COLO668 (cell line): ENCODE results near the gene FCSK.
A peak's percentile ranks its signal among the peaks of the same experiment; 100 is the strongest.
"Not testable (repeated sequence)": the region's sequence is repeated elsewhere in the genome, so short reads cannot be mapped to it uniquely, and the experiment has no call there.

Source experiments
- DNase-seq: peaks from one replicate; lab custom pipeline; 2025; ENCODE audit not compliant: unreplicated experiment; lab: John Stamatoyannopoulos, UW

The FCSK gene

GRCh38 chr16:70454222-70455034 is at the start of gene FCSK:
Gene FCSK, plus strand, starts transcription at chr16:70454595. Its CDS starts 8,596 bp downstream, at chr16:70463191.
- peak; percentile 76 for DNase-seq

DNA sequence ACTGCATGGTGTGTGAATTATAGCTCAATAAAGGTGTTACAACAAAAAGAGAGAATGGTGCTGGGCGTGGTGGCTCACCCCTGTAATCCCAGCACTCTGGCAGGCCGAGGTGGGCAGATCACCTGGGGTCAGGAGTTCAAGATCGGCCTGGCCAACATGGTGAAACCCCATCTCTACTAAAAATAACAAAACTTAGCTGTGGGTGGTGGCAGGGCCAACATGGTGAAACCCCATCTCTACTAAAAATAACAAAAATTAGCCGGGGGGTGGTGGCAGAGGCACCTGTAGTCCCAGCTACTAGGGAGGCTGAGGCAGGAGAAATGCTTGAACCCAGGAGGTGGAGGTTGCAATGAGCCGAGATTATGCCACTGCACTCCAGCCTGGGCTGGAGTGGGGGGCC is 48.3 kb upstream of the FCSK start:
- not testable (repeated sequence) for DNase-seq

GRCh38 chr16:70407811-70408274 is 46.6 kb upstream of the FCSK start:
- DNase-seq, result no peak

DNA sequence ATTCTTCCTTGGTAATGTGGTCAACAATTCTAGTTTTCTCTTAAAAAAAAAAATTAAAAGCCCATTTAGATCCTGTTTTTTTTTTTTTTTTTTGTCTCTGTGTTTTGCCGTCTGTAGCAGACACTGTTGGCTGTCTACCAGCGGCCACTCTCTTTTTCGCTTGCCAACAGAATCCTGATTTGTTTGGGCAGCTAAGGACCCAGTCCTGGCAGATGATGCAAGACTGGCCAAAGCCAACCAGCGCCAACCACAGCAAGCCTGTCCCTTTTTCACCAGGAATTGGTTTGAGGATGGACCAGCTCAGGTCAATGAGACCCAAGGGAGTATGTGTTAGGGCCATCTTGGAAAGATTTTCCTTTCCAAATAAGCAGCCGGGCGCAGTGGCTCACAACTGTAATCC is 43.7 kb upstream of the FCSK start:
- DNase-seq, result no peak

GRCh38 chr16:70412385-70412784 is 42.0 kb upstream of the FCSK start:
- DNase-seq, result no peak

- DNase-seq, result not testable (repeated sequence)
Observed at GRCh38 chr16:70413572-70413971, 40.8 kb upstream of the FCSK start.

- DNase-seq, result peak; percentile 77
Observed at GRCh38 chr16:70416748-70417616, 37.4 kb upstream of the FCSK start.

GRCh38 chr16:70417661-70418060 is 36.7 kb upstream of the FCSK start:
- DNase-seq, result no peak

DNA sequence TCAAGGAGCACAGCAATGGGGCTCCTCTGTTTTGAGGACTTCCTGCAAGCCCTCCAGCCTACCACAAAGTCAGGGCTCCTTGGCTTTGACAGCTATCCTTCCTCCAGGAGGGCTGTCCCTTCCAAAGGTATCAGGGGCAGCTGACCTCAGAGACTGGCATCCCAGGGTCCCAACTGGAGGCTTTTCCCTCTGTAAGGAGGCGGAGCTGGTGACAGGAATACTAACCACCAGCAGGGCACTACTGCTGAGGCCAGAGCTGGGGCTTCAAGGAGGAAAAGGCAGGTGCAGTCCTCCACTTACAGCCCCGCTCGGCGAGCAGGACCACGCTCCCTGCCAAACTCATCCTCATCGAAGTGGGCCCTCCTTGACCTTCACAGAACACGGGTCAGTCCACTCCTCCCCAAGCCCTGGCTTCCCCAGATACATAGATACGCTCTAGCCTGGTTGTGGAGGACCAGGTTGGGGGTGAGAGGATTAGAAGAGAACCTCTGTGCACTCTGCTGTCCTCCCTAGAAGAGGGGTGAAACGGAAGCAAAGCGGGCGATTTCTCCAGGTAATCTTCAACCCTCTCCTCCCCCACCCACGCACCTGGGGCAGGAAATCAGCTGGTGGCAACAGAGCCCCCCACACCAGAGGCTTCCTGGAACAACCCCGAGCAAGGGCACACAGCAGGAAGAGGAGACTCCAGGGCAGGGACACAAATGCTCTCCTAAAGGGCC is 36.0 kb upstream of the FCSK start:
- DNase-seq, result no peak

DNA sequence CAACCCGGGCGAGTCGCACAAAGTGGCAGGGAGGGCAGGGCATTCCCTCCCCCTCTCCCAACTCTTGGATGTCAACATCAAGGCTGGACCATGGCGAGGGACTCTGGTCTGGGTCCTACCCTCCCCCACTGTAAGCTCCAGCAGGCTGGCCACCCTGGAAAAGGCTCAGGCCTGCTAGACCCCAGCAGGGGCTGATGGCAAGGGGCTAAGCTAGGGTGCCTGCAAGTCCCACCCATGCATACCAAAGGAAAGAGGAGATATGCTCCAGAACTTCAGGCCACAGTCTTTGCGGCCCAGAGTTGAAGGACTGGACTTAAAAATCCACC is 35.4 kb upstream of the FCSK start:
- DNase-seq, result no peak

DNA sequence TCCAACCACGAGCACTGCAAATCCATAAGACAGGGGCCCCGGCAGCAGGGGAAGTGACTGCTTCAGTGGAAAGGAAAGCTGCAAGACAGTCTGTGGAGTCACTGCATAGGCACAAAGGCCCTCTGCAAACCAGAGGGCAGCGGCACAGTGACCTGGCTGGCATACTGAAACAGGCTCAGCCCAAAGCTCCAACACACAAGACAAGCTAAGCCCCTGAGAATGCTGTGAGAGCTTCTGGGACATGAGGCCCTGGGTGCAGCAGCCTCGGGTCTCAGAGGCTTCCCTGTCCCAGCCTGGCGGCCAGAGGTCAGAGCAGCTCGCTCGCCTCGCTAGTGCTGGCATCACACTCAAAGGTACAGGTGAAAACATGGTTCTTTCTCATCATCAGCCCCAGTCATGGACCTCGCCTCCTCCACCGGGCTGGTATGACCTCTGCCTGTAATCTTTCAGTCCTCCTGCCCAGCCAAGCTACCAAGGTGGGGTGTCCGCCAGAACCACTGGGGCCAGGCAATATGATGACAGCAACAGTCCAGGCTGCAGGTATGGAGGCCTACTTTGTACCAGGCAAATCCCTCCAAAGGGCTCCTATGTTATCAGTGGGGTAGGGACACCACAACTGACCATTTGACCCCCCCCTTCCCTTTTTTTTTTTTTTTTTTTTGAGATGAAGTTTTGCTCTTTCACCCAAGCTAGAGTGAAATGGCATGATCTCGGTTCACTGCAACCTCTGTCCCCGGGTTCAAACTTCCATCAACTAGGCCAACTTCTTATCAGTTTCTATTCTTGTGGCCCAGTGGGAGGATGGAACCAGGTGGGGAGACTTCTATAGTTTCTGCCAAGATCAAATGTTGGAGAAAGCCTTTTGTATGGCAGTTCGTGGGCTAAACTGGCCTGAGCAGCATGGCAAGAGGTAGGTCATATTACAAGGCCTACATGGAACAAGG is 34.7 kb upstream of the FCSK start:
- DNase-seq, result no peak

DNA sequence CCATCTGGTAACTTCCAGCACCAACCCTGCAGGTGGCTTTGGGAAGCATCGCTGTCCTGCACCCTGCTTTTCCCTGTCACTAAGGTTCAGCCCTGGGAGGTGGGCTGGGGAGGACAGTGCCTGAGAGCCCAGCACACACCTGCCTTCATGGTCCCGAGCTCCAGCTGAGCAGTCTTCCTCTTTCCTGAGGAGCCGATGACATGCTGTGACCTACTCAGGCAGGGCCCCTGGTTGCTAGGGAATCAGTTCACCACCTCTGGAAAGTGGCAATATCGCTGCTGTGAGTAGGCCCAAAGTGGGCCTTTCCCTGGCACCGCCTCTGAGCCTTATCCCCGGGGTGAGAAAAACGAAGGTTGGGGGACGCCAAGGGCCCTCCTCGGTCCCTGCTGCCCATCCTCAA is 33.4 kb upstream of the FCSK start:
- DNase-seq, result no peak

GRCh38 chr16:70421473-70422311 is 32.7 kb upstream of the FCSK start:
- DNase-seq, result no peak

DNA sequence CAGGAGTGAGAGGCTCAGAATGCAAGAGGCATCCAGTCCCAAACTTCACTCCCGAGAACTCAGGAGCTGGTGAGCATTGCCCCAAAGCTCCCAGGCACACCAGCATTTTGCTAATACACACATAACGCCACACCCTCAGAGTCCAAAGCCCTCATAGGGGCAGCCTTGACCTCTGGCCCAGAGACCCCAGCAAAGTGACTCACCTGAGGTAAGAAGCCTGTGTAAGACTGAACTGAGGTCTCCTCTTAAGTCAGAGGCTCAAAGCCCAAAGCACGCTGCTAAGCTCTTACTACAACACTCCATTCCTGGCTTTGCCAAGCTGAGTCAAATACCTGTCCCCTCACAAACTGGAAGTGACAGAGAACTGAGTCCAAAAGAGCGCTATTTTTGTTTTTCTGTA is 31.9 kb upstream of the FCSK start:
- no peak for DNase-seq

- no peak for DNase-seq
Observed at GRCh38 chr16:70427786-70428177, 26.6 kb upstream of the FCSK start.

GRCh38 chr16:70428178-70428998 is 26.0 kb upstream of the FCSK start:
- peak; percentile 78 for DNase-seq

DNA sequence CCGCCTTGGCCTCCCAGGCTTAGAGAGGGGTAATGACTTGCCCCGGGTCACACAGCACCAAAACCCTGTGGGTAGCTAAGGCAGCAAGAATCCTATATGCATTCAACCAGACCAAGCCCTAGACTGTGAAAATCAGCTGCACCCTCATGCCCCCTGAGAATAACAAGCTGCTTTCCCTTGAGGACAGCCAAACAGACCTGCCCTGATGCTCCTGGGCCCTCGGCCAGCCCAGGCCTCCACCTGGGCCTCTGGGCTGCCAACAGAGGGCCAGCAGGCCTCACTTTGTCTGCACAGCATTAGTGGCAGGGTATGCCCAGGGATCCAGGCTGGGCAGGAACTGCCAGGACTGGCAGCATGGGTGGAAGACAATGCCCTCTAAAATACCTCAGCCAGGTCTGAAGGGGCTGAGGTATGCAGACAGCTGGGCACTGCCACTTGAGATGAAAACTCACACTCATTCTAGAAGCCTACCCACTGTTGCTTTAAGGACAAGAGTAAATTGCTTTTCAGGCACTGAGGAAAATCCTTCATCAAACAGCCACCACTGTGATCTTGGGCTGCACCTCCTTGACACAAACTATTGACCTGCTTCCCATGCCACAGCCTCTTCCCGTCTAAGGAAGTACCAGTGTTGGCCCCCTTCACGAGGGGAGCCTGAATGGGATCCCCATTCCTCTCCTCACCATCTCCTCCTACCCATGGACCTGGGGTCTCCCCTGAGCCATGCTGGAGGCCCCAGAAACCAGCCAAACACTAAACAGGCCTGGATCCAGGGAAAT is 24.3 kb upstream of the FCSK start:
- DNase-seq, result no peak
